HG02885 (cell line): ENCODE measurements around the gene TRAPPC2.

Experiments
- ATAC-seq: cut with Tn5 transposase; IDR thresholded peaks from one replicate; pipeline ENCODE4 v1.9.1; 2021; ENCODE audit warnings: mild to moderate bottlenecking; ENCODE audit not compliant: unreplicated experiment, poor library complexity

TRAPPC2 gene

DNA sequence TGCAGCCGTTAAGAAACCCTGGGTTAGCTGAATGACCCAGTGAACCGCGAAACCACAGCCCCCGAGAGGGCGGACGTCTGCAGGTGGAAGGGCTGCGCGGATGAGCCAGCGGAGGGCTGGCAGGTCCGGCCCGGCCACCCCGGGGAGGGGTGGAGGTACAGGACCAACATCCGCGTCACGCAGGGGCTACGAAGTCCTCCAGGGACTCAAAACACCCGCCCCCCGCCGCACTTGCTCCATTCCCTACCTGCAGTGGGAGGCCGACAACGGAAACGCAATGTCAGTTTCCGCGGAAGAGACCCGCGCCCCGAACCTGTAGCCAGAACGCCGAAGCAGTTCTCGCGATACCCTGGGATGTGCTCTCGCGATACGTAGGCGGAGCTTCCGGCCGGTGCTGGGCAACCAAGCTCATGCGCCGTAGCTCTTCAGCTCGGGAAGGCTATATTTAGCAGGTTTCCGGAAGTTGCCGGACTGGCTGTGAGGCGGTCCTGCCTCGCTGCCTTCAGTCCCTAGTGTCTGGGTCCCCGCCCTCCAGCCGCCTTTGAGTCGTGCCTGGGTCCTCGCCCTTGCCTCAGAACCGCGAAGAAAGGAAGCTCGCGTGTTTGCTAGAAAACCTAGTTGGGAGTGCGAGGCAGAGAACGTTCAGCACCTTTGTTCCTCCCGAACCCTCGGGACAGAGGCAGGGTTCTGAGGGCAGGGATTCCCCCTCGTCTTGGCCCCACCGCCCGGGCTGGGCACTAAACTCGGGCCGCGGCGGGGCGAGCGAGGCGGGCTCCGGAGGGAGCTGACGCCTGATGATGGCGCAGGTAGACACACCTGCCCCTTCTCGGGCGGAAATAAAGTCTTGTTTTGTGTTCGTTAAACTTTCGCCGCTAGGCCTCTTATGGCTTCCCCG lies at the start of gene TRAPPC2, which contains the start of gene OFD1:
Gene TRAPPC2, minus strand, starts transcription at position 343 of the 895 bp plus-strand sequence. CDS start 14,657 bp downstream, outside the sequence.
Gene OFD1, plus strand, starts transcription at position 471 of the 895 bp plus-strand sequence. Its CDS starts 324 bp downstream, at position 795.
- peak; percentile 94 for ATAC-seq

DNA sequence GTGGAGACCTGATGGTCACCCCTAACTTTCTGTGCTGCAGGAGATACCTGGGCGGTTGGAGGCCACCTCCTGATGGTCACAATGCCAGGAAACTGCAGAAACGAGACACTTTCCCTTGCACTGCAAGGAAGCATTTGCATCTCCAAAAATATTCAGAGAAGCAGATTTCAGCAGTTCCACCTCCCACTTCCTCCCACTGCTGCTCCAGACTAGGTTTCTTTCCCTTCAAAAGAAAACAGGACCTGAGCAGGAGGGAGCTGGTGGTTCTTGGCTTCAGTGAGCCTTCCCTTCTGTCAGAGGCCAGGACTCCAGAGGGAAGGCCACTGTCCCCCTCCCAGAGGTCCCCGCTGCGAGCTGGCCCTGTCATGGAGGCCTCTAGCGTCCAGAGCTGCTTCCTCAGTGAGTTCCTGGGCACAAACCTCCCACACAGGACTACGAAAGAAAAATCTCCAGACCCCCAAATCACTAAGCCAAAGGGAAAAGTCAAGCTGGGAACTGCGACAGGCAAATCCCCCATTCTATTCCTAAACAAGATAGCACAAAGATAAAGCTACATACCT lies 46.5 kb upstream of the TRAPPC2 start:
- ATAC-seq: no peak

- ATAC-seq: no peak
Measured at GRCh38 chrX:13778916-13779315, 44.5 kb upstream of the TRAPPC2 start.

DNA sequence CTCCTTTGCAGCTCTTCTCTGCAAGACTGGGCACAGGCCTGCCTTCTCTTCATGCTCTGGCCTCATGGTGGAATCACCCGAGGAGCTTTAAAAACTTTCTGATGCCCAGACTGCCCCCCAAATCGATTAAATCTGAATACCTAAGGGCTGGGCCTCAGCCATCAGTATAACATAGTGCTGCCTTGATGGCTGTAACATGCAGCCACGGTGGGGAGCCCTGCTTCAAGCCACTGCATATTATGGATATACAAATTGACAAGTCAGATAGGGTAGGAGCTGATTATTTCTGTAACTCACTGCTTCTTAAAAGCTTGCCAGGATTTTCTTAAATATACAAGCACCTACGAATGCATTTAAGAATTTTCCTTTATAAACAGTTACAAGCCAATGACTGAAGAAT lies 42.0 kb upstream of the TRAPPC2 start:
- no peak for ATAC-seq

DNA sequence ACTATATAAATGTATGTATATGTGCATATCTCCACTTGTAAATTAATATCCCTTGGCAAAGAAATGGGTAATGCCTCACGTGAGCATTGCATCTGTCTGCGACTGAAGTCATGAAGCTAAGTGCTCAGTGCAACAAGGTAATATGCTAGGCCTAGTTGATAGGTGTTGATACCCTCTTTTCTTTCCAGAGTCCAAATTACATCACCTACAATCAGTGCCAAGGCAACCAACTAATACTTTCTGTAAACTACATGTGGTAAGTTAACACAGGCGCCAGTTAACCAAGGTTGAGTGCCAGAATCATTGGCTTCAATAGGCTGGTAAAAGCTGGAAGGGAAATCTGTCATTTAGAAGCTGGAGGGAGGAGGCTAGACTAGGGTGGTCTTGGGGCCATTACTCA lies 41.4 kb upstream of the TRAPPC2 start:
- ATAC-seq: no peak

DNA sequence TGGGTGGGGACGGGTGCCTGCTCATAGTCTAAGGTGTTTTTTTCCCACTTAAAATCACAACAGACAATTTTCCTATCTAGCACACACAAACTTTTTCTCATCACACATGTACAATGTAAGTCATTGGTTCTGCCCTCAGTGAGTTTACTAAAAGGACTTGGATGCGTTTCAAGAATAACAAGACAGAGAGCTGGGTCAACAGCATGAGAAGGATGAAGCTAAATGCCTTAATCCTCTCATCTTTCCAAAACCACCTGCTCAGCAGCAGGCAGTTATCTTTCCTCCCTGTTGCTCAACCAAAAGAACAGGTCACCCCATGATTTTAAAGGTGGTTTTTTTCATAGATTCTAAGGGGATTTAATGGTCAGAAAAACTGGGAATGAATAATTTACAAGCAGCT lies 40.3 kb upstream of the TRAPPC2 start:
- no peak for ATAC-seq

DNA sequence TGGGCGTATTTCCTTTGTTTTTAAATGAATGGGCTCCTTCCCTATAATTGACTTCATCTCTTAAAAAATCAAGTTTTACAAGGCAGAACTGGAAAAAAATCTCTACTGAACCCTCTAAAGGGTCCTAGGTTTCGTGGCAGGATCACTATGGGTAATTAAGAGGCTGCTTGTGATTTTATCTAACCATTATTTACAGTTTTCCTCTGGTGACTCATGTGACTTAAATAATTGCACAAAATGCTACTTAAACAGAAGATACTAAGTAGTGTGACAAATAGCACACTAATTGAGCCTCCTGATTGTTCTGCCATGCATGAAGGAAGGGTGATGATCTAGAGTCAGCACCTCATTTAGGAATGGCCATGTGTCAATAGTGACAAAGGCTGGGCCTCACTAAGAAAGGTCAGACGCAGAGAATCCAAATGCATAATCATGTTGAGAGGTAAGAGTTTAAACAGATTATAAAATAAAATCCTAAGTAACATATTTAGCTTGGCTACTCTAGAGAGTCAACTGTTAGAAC lies 35.7 kb upstream of the TRAPPC2 start:
- no peak for ATAC-seq

DNA sequence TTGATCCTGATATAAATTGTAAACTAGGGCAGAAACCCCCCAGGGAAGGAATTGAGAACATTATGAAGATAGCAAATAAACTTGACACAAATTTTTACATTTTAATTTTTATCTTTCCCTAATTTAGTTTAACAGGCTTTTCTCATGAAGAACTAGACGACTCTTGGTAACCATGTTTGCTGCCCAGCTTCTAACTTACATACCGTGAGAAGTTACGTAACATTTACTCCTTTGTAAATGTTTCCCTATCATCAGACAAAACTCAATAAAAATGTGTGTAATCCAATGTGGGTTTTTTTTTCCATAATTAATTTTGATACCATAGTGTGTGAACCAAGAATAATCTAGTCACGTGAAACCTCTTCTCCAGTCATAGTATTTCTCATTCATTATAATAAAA lies 34.5 kb upstream of the TRAPPC2 start:
- no peak for ATAC-seq

GRCh38 chrX:13764765-13765164 lies 30.3 kb upstream of the TRAPPC2 start:
- ATAC-seq: no peak

DNA sequence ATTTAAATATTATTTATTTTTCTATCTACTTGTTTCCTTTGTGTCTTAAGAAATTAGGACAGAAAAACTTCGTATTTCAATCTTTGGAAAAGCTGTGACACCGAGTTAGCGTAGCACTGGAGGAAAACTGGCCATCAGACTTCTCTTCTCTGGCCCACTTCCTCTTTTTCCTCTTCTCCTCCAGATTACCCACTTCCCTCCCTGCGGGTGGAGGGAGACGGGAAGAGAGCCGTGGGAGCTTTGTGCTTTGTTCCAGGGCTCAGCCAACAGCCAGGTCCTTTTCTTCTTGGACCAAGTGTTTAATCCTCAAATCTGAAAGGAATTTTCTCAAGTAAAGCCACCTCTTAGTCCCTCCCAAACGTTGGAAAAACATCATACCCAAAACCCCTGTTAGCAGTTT lies 29.9 kb upstream of the TRAPPC2 start:
- no peak for ATAC-seq

DNA sequence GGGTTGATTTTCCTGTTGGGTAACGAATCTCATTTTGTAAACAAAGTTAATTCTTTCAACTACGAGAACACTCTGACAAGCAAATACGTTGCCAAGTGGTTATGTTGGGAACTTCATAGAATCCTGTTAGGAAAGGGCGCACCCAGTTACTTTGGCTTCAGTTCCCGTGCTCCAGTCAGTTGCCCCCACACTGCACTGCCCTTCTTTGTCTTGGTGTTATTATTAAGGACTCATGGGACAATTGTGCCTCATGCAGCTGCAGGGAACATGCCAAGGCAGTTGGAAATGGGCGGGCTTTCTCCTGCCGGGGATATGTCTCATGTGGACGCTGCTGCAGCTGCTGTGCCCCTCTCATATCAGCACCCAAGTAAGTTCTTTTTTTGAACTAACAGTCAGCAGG lies 29.1 kb upstream of the TRAPPC2 start:
- ATAC-seq: no peak

DNA sequence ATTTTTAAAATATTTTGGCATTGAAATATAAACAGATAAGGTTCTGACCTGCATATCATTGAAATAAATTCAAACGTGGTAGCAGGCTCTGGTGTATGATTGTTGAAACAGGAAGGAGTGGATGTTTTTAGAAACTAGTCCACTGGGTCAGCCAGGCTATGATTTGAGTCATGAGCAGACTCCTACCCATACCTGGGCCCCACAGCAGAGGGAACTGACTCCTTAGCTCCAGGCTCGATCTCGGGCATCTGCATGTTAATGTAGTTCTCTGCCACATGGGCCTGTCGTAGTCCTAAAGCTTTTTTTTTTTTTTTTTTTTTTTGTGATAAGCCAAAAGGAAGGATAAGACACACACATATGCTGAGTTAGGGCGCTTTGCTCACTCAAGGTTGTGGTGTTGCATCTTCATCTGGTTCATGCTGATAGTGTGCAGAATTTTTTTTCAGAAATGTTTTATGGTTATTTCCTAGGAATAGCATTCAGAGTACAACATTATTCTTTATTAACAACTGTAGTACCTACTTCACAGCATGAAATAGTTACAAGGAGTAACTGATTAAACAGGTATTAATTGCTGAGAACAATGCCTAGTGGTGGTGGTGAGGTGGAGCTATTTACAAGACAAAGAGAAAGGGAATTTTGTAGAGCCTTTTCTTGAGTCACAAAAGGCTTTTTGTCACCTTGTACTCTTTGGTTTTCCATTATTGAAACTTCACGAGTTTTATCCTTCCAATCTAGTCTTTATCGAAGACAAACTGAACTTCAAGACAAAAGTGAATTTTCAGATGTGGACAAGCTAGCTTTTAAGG lies 27.4 kb upstream of the TRAPPC2 start:
- ATAC-seq: peak; percentile 74

DNA sequence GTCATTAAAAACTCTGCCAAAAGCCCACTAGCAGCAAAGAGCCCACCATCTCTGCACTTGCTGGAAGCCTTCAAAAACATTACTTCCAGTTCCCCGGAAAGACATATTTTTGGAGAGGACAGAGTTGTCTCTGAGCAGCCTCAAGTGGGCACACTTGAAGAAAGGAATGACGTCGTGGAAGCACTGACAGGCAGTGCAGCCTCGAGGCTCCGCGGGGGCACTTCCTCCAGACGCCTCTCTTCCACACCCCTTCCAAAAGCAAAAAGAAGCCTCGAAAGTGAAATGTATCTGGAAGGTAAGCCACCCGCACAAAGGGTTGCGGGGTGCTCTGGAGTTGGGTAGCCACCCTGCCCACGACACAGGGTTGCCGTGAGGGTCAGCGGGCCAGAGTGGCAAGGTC lies 26.0 kb upstream of the TRAPPC2 start:
- ATAC-seq: no peak

GRCh38 chrX:13759152-13759718 lies 24.8 kb upstream of the TRAPPC2 start:
- peak; percentile 73 for ATAC-seq

GRCh38 chrX:13756381-13756780 lies 22.0 kb upstream of the TRAPPC2 start:
- ATAC-seq: no peak

- ATAC-seq: no peak
Measured at GRCh38 chrX:13755254-13755653, 20.8 kb upstream of the TRAPPC2 start.

- no peak for ATAC-seq
Measured at GRCh38 chrX:13754765-13755164, 20.3 kb upstream of the TRAPPC2 start.

- peak; percentile 57 for ATAC-seq
Measured at GRCh38 chrX:13752646-13753045, 18.2 kb upstream of the TRAPPC2 start.

- no peak for ATAC-seq
Measured at GRCh38 chrX:13752141-13752540, 17.7 kb upstream of the TRAPPC2 start.

GRCh38 chrX:13750812-13751211 lies 16.4 kb upstream of the TRAPPC2 start:
- peak; percentile 68 for ATAC-seq
